ENCODE measurements around the gene TAGLN2. TPM values are rescaled to one million over a fixed set of nuclear protein-coding genes. Genes with fewer than 3 reads are reported as not detected.

TAGLN2 gene
- total RNA-seq, 1 experiment from 2014 or later, result 66.9 TPM

GRCh38 chr1:159965263-159965662, 40.0 kb upstream of the TAGLN2 start (continued):
- TF ChIP-seq, protein P1, sequence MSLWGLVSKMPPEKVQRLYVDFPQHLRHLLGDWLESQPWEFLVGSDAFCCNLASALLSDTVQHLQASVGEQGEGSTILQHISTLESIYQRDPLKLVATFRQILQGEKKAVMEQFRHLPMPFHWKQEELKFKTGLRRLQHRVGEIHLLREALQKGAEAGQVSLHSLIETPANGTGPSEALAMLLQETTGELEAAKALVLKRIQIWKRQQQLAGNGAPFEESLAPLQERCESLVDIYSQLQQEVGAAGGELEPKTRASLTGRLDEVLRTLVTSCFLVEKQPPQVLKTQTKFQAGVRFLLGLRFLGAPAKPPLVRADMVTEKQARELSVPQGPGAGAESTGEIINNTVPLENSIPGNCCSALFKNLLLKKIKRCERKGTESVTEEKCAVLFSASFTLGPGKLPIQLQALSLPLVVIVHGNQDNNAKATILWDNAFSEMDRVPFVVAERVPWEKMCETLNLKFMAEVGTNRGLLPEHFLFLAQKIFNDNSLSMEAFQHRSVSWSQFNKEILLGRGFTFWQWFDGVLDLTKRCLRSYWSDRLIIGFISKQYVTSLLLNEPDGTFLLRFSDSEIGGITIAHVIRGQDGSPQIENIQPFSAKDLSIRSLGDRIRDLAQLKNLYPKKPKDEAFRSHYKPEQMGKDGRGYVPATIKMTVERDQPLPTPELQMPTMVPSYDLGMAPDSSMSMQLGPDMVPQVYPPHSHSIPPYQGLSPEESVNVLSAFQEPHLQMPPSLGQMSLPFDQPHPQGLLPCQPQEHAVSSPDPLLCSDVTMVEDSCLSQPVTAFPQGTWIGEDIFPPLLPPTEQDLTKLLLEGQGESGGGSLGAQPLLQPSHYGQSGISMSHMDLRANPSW (CRISPR knock-in tag; conservative IDR thresholded peaks at IDR 0.05; ENCODE audit: low read depth), result no peak
- TF ChIP-seq ZNF671 (CRISPR knock-in tag; IDR thresholded peaks at IDR 0.05), result no peak
- TF ChIP-seq TP53 (CRISPR knock-in tag; IDR thresholded peaks at IDR 0.05), result no peak

GRCh38 chr1:159964144-159964543, 38.8 kb upstream of the TAGLN2 start:
- H3K27me3 Mint-ChIP-seq (ENCODE audit: low read depth), result peaks cover 2% of the 10 kb centered on the region
- H3K4me3 Mint-ChIP-seq, result no peak overlapping the region
- POLR2A ChIA-PET, result interaction anchor here (0.8 kb wide), 1 partner anchor 18 kb away, joined by 3 read pairs; no protein-coding TSS in a partner anchor
- no peaks in the 10 kb centered on the region for H3K36me3 Mint-ChIP-seq
- no peak for TF ChIP-seq FOXP4 (CRISPR knock-in tag; IDR thresholded peaks at IDR 0.05)
- TF ChIP-seq, protein P2, sequence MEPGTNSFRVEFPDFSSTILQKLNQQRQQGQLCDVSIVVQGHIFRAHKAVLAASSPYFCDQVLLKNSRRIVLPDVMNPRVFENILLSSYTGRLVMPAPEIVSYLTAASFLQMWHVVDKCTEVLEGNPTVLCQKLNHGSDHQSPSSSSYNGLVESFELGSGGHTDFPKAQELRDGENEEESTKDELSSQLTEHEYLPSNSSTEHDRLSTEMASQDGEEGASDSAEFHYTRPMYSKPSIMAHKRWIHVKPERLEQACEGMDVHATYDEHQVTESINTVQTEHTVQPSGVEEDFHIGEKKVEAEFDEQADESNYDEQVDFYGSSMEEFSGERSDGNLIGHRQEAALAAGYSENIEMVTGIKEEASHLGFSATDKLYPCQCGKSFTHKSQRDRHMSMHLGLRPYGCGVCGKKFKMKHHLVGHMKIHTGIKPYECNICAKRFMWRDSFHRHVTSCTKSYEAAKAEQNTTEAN (CRISPR knock-in tag; IDR thresholded peaks at IDR 0.05), result no peak
- no peak overlapping the region for H3K27ac Mint-ChIP-seq
- CTCF ChIA-PET, result interaction anchor here (0.6 to 2.6 kb wide), 3 partner anchors 18 to 166 kb away, joined by 3 to 15 read pairs (median 4); partner anchors contain the start of gene IGSF9
- H3K9me3 Mint-ChIP-seq, result no peaks in the 10 kb centered on the region
- H3K4me1 Mint-ChIP-seq, result peaks cover 11% of the 10 kb centered on the region
- DNase-seq (ENCODE audit: low spot score) (no peak), ATAC-seq (peak; percentile 55)

- POLR2A ChIA-PET, result no interaction called here
- ATAC-seq, result no peak
- CTCF ChIA-PET, result no interaction called here
- TF ChIP-seq ZNF263 (CRISPR knock-in tag; IDR thresholded peaks at IDR 0.05; ENCODE audit: low read depth), result no peak
- TF ChIP-seq GRHL2 (CRISPR knock-in tag; IDR thresholded peaks at IDR 0.05; ENCODE audit: insufficient replicate concordance, severe bottlenecking), result no peak
- no peak for TF ChIP-seq CDX4 (CRISPR knock-in tag; IDR thresholded peaks at IDR 0.05; ENCODE audit: borderline replicate concordance)
- TF ChIP-seq OVOL2 (CRISPR knock-in tag; IDR thresholded peaks at IDR 0.05; ENCODE audit: borderline replicate concordance), result no peak
- Mint-ChIP-seq H3K9me3 (no peaks in the 10 kb centered on the region), H3K36me3 (no peaks in the 10 kb centered on the region), H3K4me1 (peaks cover 11% of the 10 kb centered on the region), H3K27ac (no peak overlapping the region), H3K4me3 (no peak overlapping the region), H3K27me3 (ENCODE audit: low read depth) (peaks cover 2% of the 10 kb centered on the region)
- DNase-seq (ENCODE audit: low spot score), result no peak
Measured at GRCh38 chr1:159962176-159962575, 36.9 kb upstream of the TAGLN2 start.

- Mint-ChIP-seq H3K4me1 (peaks cover 11% of the 10 kb centered on the region), H3K27me3 (ENCODE audit: low read depth) (peaks cover 2% of the 10 kb centered on the region), H3K4me3 (no peak overlapping the region), H3K36me3 (no peaks in the 10 kb centered on the region), H3K27ac (no peak overlapping the region), H3K9me3 (no peaks in the 10 kb centered on the region)
- ChIA-PET POLR2A (no interaction called here), CTCF (no interaction called here)
- ATAC-seq, result no peak
- no peak for DNase-seq (ENCODE audit: low spot score)
- no peak for TF ChIP-seq ATF1 (CRISPR knock-in tag; IDR thresholded peaks at IDR 0.05)
- TF ChIP-seq GRHL2 (CRISPR knock-in tag; IDR thresholded peaks at IDR 0.05; ENCODE audit: insufficient replicate concordance, severe bottlenecking), result no peak
- TF ChIP-seq JAZF1 (CRISPR knock-in tag; IDR thresholded peaks at IDR 0.05), result no peak
- TF ChIP-seq ZNF281 (CRISPR knock-in tag; IDR thresholded peaks at IDR 0.05), result no peak
- TF ChIP-seq TEAD1 (CRISPR knock-in tag; IDR thresholded peaks at IDR 0.05), result no peak
- TF ChIP-seq, protein P3, sequence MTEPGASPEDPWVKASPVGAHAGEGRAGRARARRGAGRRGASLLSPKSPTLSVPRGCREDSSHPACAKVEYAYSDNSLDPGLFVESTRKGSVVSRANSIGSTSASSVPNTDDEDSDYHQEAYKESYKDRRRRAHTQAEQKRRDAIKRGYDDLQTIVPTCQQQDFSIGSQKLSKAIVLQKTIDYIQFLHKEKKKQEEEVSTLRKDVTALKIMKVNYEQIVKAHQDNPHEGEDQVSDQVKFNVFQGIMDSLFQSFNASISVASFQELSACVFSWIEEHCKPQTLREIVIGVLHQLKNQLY (CRISPR knock-in tag; IDR thresholded peaks at IDR 0.05), result no peak
- no peak for TF ChIP-seq ZNF532 (CRISPR knock-in tag; IDR thresholded peaks at IDR 0.05; ENCODE audit: borderline replicate concordance)
Measured at GRCh38 chr1:159961636-159962035, 36.3 kb upstream of the TAGLN2 start.
